ENCODE results near the gene ST6GALNAC3. TPM values are rescaled to one million over a fixed set of nuclear protein-coding genes. Genes with fewer than 3 reads are reported as not detected.

ST6GALNAC3 gene
- total and polyA plus RNA-seq, 2 experiments from 2014 or later = 29.4 to 33.3 TPM

DNA sequence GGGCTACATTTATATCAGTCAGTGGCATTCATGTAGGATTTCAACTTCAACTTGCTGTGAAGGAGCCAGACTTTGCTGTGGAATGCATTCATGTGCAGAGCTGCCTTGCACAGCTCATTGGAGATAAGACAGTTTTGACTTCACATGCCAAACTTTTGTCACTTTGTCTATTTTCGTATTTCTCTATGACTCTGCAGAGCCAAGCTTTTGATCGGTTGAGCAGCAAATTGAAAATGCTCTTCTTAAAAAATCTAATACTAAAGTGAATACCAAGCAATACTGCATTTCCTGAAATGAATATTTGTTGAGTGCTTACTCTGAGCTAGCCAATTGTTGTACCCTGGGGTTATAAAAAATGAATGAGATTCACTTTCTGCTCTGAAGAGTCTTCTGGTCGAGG lies 388.7 kb downstream of the ST6GALNAC3 start:
- H3K27me3 ChIP-seq = no peaks in the 10 kb centered on the region
- no peak overlapping the region for H3K4me2 ChIP-seq
- H3K9me3 ChIP-seq (ENCODE audit: low read depth) = no peaks in the 10 kb centered on the region
- H2AFZ ChIP-seq = no peak overlapping the region
- no peak for TF ChIP-seq EZH2phosphoT487 (IDR thresholded peaks at IDR 0.05; ENCODE audit: low read depth, severe bottlenecking, unreplicated experiment)
- no peak for TF ChIP-seq EZH2 (IDR thresholded peaks at IDR 0.05; ENCODE audit: borderline replicate concordance)
- TF ChIP-seq, protein P1, sequence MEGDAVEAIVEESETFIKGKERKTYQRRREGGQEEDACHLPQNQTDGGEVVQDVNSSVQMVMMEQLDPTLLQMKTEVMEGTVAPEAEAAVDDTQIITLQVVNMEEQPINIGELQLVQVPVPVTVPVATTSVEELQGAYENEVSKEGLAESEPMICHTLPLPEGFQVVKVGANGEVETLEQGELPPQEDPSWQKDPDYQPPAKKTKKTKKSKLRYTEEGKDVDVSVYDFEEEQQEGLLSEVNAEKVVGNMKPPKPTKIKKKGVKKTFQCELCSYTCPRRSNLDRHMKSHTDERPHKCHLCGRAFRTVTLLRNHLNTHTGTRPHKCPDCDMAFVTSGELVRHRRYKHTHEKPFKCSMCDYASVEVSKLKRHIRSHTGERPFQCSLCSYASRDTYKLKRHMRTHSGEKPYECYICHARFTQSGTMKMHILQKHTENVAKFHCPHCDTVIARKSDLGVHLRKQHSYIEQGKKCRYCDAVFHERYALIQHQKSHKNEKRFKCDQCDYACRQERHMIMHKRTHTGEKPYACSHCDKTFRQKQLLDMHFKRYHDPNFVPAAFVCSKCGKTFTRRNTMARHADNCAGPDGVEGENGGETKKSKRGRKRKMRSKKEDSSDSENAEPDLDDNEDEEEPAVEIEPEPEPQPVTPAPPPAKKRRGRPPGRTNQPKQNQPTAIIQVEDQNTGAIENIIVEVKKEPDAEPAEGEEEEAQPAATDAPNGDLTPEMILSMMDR (IDR thresholded peaks at IDR 0.05; ENCODE audit: poor library complexity) = no peak
- H3K4me1 ChIP-seq (ENCODE audit: insufficient read depth) = no peaks in the 10 kb centered on the region
- WGBS (ENCODE audit: low lambda C conversion rate, missing lambda C conversion rate) = 92% methylated on average over 3 of the region's 3 CpGs
- no peaks in the 10 kb centered on the region for H3K79me2 ChIP-seq
- H3K36me3 ChIP-seq (replicated peaks; ENCODE audit: insufficient read depth, low read depth) = no peaks in the 10 kb centered on the region
- H3K9me2 ChIP-seq (replicated peaks; ENCODE audit: insufficient read depth) = no peaks in the 10 kb centered on the region
- H3K4me3 ChIP-seq = no peak overlapping the region
- no peaks in the 10 kb centered on the region for H4K20me1 ChIP-seq (ENCODE audit: insufficient read depth, poor library complexity, severe bottlenecking)
- no peak overlapping the region for H3K27ac ChIP-seq
- no peak for DNase-seq (ENCODE audit: low spot score)

DNA sequence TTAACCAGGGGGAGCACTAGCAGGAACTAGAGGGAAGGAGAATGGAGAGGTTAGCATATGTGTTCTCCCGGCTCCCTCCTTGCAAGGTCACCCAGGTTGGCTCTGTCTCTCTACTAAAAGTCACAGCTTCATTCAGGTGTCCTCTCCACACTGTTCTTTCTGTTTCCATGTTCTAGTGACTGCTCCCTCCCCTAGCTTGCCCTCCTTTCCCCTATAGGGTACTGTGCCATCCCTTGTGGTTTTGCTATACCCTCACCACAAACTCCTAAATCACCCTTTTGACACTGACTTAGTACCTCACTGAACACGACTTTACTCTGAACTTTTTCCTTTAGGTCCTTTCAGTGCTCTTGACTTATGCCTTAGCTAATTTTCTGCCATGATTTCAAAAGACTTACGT lies 389.3 kb downstream of the ST6GALNAC3 start:
- no peak for TF ChIP-seq EZH2 (IDR thresholded peaks at IDR 0.05; ENCODE audit: borderline replicate concordance)
- TF ChIP-seq, protein P1 (IDR thresholded peaks at IDR 0.05; ENCODE audit: poor library complexity) = no peak
- no peak for TF ChIP-seq EZH2phosphoT487 (IDR thresholded peaks at IDR 0.05; ENCODE audit: low read depth, severe bottlenecking, unreplicated experiment)
- no peak overlapping the region for H3K4me3 ChIP-seq
- H3K27ac ChIP-seq = no peak overlapping the region
- no peaks in the 10 kb centered on the region for H3K9me3 ChIP-seq (ENCODE audit: low read depth)
- H3K4me2 ChIP-seq = no peak overlapping the region
- no peaks in the 10 kb centered on the region for H3K79me2 ChIP-seq
- WGBS (ENCODE audit: low lambda C conversion rate, missing lambda C conversion rate) = 94% methylated on average over 3 of the region's 3 CpGs
- H3K36me3 ChIP-seq (replicated peaks; ENCODE audit: insufficient read depth, low read depth) = no peaks in the 10 kb centered on the region
- H3K27me3 ChIP-seq = no peaks in the 10 kb centered on the region
- no peaks in the 10 kb centered on the region for H4K20me1 ChIP-seq (ENCODE audit: insufficient read depth, poor library complexity, severe bottlenecking)
- no peak overlapping the region for H2AFZ ChIP-seq
- H3K4me1 ChIP-seq (ENCODE audit: insufficient read depth) = no peaks in the 10 kb centered on the region
- no peak for DNase-seq (ENCODE audit: low spot score)
- no peaks in the 10 kb centered on the region for H3K9me2 ChIP-seq (replicated peaks; ENCODE audit: insufficient read depth)

DNA sequence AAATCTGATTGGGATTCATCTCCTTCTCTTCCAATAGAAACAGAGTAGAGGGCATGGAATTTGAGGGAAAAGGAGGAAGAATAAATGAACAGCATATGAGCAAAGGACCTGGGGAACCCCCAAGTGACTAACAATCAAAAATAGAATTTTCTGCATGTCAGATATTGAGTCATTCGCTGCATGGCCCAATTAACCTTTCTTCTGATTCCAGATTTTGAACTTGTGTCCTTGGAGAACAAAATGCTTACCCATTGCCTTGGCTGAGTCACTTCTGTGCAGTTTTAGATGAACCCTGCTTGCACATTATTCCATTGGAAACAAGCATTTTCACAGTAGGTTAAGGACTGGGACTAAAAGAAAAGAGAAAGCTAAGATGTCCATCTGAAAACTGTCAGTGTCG lies 390.5 kb downstream of the ST6GALNAC3 start:
- WGBS (ENCODE audit: low lambda C conversion rate, missing lambda C conversion rate) = 95% methylated on average over 2 of the region's 2 CpGs
- DNase-seq (ENCODE audit: low spot score) = no peak
- Histone ChIP-seq H3K79me2 (no peaks in the 10 kb centered on the region), H3K9me3 (ENCODE audit: low read depth) (no peaks in the 10 kb centered on the region), H3K4me2 (no peak overlapping the region), H4K20me1 (ENCODE audit: insufficient read depth, poor library complexity, severe bottlenecking) (no peaks in the 10 kb centered on the region), H3K36me3 (replicated peaks; ENCODE audit: insufficient read depth, low read depth) (no peaks in the 10 kb centered on the region), H3K4me1 (ENCODE audit: insufficient read depth) (no peaks in the 10 kb centered on the region), H3K9me2 (replicated peaks; ENCODE audit: insufficient read depth) (no peaks in the 10 kb centered on the region), H3K4me3 (no peak overlapping the region), H3K27me3 (no peaks in the 10 kb centered on the region), H2AFZ (no peak overlapping the region), H3K27ac (no peak overlapping the region)
- TF ChIP-seq EZH2 (IDR thresholded peaks at IDR 0.05; ENCODE audit: borderline replicate concordance) (no peak), EZH2phosphoT487 (IDR thresholded peaks at IDR 0.05; ENCODE audit: low read depth, severe bottlenecking, unreplicated experiment) (no peak)
- TF ChIP-seq, protein P1 (IDR thresholded peaks at IDR 0.05; ENCODE audit: poor library complexity) = no peak

DNA sequence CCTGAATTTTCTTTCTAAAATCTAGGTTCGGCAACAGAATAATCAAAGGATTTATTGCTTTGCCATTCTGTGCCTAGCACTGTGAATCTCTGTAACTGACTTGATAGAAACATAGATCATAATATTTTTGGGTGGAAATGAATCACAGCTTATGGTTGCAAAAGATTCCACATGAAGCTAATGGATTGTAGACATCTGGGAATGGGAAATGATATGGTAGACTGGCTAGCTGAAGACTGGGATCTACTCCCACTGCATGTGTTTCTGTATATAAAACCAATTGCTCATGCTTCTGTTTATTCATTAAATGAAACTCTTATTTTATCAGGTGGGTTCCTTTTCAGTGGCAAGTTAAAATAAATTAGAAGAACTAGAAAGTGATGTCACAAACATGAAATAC lies 395.6 kb downstream of the ST6GALNAC3 start:
- Histone ChIP-seq H4K20me1 (ENCODE audit: insufficient read depth, poor library complexity, severe bottlenecking) (no peaks in the 10 kb centered on the region), H3K4me2 (no peak overlapping the region), H2AFZ (no peak overlapping the region), H3K4me1 (ENCODE audit: insufficient read depth) (no peaks in the 10 kb centered on the region), H3K4me3 (no peak overlapping the region), H3K36me3 (replicated peaks; ENCODE audit: insufficient read depth, low read depth) (no peaks in the 10 kb centered on the region), H3K27ac (no peak overlapping the region), H3K27me3 (no peaks in the 10 kb centered on the region), H3K9me2 (replicated peaks; ENCODE audit: insufficient read depth) (no peaks in the 10 kb centered on the region), H3K9me3 (ENCODE audit: low read depth) (no peaks in the 10 kb centered on the region), H3K79me2 (no peaks in the 10 kb centered on the region)
- TF ChIP-seq EZH2phosphoT487 (IDR thresholded peaks at IDR 0.05; ENCODE audit: low read depth, severe bottlenecking, unreplicated experiment) (no peak), EZH2 (IDR thresholded peaks at IDR 0.05; ENCODE audit: borderline replicate concordance) (no peak)
- TF ChIP-seq, protein P1 (IDR thresholded peaks at IDR 0.05; ENCODE audit: poor library complexity) = no peak
- DNase-seq (ENCODE audit: low spot score) = no peak
- 100% methylated on average over 1 of the region's 1 CpG for WGBS (ENCODE audit: low lambda C conversion rate, missing lambda C conversion rate)

All from hepatocyte (in vitro differentiated cells).